Vagina (tissue), 2 donors: ENCODE data around the gene GARIN5B.

ENCODE experiments used
- POLR2A ChIP-seq, 2 donors: fragments of 450-650 bp; IDR thresholded peaks; one replicate each; pipeline ENCODE4 v1.6.1; 2017; ENCODE audit warnings: antibody characterized with exemption in 2 of 2, mild to moderate bottlenecking in 2 of 2, moderate library complexity in 2 of 2
- POLR2AphosphoS5 ChIP-seq, 2 donors: sonication (generic); formaldehyde crosslinking; IDR thresholded peaks; one replicate each; pipeline ENCODE4 v1.9.0; 2017; ENCODE audit warnings: antibody characterized with exemption in 2 of 2, mild to moderate bottlenecking in 2 of 2, low read depth in 1 of 2; ENCODE audit not compliant: insufficient read depth in 1 of 2
- TF ChIP-seq, protein P1 (sequence below), 3 experiments: fragments of 450-650 bp in 2 of 3; fragments of 200-600 bp in 1 of 3; sonication (generic) in 1 of 3; IDR thresholded peaks; one replicate each; pipeline ENCODE4 v1.5.1; 2017 to 2019; ENCODE audit warnings: antibody characterized with exemption in 3 of 3, mild to moderate bottlenecking in 2 of 3, moderate library complexity in 2 of 3

DNA sequence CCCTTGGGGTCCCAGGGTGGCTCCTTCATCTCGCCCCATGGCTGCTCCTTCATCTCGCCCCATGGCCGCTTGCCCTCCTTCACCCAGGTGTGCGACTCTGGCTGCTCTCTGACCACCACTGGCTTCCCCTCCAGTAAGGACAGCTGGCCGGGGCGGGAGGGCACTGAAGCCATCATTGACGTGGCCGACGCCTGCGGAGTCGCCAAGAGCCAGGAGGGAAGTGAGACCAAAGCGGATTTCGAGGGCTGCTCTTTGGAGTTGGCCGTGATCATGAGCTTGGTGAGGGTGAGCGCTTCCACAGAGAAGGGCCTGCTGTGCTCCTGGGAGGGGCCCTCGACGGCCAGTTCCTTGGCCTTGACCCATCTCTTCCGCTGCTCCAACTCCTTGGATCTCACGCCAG is 4.6 kb downstream of the GARIN5B start:
- TF ChIP-seq, protein P1, sequence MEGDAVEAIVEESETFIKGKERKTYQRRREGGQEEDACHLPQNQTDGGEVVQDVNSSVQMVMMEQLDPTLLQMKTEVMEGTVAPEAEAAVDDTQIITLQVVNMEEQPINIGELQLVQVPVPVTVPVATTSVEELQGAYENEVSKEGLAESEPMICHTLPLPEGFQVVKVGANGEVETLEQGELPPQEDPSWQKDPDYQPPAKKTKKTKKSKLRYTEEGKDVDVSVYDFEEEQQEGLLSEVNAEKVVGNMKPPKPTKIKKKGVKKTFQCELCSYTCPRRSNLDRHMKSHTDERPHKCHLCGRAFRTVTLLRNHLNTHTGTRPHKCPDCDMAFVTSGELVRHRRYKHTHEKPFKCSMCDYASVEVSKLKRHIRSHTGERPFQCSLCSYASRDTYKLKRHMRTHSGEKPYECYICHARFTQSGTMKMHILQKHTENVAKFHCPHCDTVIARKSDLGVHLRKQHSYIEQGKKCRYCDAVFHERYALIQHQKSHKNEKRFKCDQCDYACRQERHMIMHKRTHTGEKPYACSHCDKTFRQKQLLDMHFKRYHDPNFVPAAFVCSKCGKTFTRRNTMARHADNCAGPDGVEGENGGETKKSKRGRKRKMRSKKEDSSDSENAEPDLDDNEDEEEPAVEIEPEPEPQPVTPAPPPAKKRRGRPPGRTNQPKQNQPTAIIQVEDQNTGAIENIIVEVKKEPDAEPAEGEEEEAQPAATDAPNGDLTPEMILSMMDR (IDR thresholded peaks at IDR 0.05): no peak
- TF ChIP-seq POLR2AphosphoS5 (IDR thresholded peaks at IDR 0.05; ENCODE audit: insufficient read depth in 1 of 2, low read depth in 1 of 2) (no peak), POLR2A (IDR thresholded peaks at IDR 0.05) (no peak)
